Cardiac fibroblast (primary cell): ENCODE data around the gene TRIM65.

Experiments used
- DNase-seq, 2 donors: peaks; one replicate each; pipeline versions ENCODE4 v3.0.0 to v3.0.0-alpha.2; 2010; ENCODE audit warnings: low read depth in 2 of 2
- H3K4me3 ChIP-seq, 2 donors: replicated peaks in 1 of 2; 1 replicate in 1 of 2; 2 replicates in 1 of 2; pipeline ENCODE4 v1.5.1; 2011; ENCODE audit warnings: low read depth in 2 of 2, low read length in 2 of 2, mild to moderate bottlenecking in 2 of 2, moderate library complexity in 1 of 2
- CTCF ChIP-seq: IDR thresholded peaks from one replicate; pipeline ENCODE4 v1.5.1; 2011; ENCODE audit warnings: low read depth, mild to moderate bottlenecking, low read length, inconsistent platforms

TRIM65 gene

GRCh38 chr17:75842963-75843576 is 53.7 kb downstream of the TRIM65 start:
- H3K4me3 ChIP-seq, result no peak overlapping the region
- DNase-seq, result no peak
- TF ChIP-seq CTCF, result no peak

GRCh38 chr17:75842411-75842810 is 54.3 kb downstream of the TRIM65 start:
- no peak for TF ChIP-seq CTCF
- H3K4me3 ChIP-seq, result no peak overlapping the region
- no peak for DNase-seq

- no peak for TF ChIP-seq CTCF
- H3K4me3 ChIP-seq, result no peak overlapping the region
- DNase-seq, result no peak
Measured at GRCh38 chr17:75840799-75841164, 56.0 kb downstream of the TRIM65 start.

GRCh38 chr17:75839942-75840798 is 56.6 kb downstream of the TRIM65 start:
- DNase-seq, result no peak
- no peak overlapping the region for H3K4me3 ChIP-seq
- no peak for TF ChIP-seq CTCF
